Activated effector memory CD4-positive, alpha-beta T cell treated with Interleukin-2 at 50 U/mL for 16 hours (primary cell): Measurements from ENCODE around the gene MN1.

Experiments used
- DNase-seq: peaks from one replicate; pipeline ENCODE4 v3.0.0-alpha.2; 2020

The MN1 gene

DNA sequence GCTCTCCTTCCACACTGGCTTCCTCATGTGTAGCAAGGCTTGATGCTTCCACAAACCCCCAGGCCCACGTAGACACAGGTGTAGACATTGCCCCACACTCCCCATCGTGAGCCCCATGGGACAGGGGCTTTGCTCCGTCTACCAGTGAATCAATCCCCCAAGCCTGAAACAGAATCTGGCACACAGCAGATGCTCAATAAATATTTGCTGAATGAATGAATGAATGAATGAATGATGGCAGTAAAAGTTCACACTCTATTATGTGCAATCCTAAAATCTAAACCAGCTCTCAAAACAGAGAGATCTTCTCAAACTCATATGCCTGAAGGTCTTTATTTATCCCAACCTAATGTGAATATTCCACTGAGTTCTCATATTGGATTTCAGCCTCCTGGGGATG lies 69.9 kb downstream of the MN1 start:
- DNase-seq = no peak

DNA sequence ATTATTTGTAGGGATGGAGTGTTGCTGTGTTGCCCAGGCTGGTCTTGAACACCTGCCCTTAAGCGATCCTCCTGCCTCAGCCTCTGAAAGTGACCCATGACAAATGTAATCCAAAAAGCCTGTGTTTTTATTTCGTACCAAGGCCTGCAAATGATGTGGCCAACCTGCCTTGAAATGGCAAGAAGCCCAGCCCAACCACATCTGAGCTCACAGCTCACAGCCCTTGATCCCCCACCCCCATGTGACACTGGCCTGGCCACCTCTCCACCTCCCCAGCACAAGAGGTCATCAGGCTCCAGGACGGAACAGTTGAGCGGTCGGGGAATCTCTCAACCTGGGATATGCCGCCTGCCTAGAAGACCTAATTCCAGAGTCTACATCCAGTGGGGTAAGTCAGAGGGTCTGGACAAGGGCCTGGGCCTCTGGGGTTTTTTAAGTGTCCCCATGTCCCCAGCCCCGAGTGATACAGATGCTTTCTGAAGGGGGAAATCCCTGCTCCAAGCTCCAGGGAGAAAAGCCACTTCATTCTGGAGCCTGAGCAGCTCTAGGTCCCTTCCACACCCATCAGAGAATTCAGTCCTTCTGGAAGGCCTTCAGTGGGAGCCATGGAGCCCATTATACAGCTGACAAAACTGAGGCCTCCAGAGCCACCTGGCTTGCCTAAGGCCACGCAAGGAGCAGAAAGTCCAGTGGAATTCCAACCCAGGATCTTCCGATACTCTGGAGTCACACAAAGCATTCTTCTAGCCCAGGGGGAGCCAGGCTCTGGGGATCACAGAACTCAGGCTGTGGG lies 70.7 kb downstream of the MN1 start:
- DNase-seq = no peak

DNA sequence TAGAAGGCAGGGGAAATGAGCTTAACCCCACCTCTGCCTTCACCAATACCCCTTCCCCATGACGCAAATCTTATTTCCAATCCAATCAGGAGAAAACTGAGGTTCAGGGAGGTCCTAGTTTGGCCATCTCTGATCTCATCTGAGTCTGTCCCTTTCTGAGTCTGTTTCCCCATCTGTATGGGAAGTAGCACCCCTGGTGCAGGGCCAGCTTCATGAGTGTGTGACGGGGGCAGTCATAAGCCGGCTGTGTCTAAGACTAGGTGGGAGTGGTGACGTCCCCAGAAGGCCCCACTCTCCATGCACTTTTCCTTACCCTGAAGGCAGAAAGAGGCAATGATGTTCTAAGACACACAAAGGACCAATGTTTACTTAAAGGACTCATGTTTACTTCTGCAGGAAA lies 72.3 kb downstream of the MN1 start:
- DNase-seq = no peak

DNA sequence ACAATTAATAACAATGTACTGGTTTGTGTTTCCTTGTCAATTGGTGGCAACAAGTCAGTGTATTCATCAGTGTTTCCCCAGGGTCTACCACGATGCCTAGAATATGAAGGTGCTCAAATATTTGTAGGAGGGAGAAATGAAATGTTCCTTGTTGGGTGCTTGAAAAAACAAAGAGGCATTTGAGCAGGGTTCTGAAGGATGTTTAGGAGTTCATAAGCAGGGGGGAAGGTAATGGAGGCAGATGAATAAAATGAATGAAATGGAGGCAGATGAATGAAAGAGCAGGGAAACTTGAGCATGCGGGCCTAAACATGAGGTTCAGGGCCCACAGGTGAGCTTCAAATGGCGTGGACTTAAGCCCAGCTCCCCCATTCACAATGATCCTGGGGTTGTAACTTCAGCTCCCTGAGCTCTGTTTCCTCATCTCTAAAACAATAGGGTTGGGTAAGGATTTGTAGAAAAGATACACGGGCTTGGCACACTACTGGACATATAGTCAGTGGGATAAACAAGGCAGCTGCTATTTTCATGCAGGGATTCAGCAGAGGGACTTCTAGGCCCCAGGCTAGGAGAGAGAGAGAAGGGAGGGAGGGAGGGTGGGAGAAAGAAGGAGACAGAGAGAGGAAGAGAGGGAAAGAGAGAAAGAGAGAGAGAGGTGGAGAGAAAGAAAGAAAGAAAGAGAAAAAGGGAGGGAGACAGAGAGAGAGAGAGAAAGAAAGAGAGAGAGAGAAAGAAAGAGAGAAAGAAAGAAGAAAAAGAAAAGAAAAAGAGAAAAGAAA lies 73.7 kb downstream of the MN1 start:
- no peak for DNase-seq

DNA sequence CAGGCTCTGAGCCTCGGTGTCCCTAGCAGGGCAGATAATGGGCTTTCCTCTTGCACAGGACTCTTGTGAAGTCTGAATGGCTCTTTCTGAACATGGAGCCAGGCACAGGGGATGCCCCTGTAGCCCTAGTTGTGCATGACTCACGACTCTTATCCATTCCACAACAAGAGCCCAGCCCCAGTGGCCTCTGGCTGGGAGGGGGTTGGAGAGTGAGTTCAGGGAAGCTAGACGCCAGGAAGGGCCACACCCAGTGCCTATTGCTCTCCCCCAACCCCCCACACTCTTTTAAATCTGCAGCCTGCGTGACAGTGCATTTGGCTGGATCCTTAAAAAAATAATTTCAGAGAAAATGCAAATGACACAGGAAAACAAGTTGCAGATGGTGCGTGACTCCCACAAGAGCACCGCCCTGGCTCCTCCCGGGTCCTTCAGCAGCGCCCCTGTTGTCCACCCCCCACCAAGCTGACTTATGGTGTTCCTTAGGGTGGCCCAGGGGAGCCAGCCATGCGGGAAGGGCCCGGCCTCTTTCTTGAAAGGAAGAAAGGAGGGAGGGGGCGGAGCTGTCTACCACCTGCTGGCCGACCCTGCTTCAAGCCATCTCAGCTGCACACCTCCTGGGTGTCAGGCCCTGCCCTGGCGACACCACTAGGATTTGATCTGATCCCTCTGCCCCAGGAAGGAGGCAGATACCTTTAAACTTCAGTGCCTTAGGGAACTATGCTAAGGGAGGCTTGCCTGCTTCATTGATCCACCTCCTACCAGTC lies 74.7 kb downstream of the MN1 start:
- no peak for DNase-seq

DNA sequence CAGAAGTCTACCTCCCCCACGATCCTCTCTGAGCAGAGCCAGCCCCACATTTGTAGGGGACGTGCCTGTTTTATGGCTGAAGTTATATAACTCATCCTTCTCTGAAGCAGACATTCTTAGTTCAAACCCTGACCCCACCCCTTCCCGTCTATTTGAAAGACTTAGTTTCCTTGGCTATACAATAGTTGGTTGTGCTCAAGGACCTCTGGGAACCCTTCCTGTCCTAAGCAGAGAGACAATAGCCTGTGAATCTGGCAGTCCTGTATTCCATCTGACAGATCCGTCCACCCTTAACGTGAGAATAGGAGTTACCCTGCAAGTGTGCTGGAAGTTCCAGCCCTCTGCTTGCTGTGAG lies 75.2 kb downstream of the MN1 start:
- DNase-seq = no peak

DNA sequence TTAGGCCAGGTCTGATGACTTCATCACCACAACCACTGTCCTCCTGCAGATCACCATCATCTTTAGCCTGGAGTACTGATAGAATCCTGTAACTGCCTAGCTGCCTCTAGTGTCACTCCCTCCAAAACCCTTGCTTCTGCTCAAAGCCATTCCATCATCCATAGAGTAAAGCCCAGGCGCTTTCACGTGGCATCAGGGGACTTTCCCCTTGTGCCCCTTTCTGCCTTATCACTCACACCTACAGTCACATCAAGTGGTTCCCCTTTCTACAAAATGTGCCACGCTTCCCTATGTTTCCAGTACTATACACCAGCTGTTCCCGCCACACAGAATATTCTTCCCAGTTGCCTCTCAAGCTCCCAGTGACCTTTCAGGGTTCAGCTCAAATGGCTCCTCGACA lies 75.9 kb downstream of the MN1 start:
- DNase-seq = no peak

DNA sequence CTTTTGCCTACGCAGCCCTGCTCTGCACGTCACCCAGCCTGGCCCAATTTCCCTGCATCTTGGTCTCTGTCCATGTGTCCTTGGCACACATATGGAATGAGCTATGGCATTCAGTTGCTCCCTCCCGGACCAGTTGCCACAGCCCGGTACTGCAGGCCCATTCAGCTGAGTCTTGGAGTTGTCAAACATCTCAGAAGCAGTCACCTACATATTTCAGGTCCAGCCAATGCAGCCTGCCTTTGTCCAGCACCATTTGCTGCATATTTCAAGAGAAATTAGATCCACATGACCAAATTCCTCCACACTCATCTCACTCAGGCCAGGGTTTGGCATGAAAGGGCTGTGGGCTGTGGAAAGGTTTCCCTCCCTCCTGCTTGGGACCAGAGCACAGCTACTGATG lies 76.8 kb downstream of the MN1 start:
- DNase-seq = no peak

DNA sequence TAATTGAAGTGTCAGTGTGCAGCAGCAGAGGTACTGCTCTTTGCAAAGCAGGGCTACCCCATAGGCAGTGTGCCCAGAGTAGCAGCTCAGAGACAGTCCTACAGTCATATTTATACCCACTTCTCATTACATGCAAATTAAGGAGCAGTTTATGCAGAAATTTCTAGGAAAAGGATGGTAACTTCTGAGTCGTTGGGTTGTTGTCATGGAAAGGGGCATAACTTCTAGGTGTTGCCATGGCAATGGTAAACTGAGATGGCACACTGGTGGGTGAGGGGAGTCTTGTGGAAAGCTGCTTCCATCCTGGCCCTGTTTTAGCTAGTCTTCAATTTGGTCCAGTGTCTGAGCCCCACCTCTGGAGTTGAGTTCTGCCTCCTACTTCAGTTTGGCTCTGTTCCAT lies 77.4 kb downstream of the MN1 start:
- no peak for DNase-seq

DNA sequence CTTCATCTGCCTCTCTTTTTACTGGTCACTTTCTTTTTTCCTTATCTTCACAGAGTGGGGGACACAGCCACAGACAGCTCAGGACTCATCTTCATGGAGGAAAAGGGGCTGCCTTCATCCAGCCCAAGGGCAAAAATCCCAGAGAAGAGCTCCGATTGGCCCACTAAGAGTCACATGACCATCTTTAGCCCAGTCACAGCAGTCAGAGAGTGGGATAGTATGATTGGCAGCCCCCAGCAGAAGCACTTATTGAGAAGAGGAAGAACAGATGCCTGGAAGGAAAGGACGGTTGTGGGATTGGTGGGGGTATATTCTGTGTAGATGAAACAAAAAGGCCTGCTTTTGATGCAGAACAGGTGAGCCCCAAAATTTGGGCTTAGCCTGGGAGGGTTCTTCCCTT lies 77.8 kb downstream of the MN1 start:
- DNase-seq = no peak

DNA sequence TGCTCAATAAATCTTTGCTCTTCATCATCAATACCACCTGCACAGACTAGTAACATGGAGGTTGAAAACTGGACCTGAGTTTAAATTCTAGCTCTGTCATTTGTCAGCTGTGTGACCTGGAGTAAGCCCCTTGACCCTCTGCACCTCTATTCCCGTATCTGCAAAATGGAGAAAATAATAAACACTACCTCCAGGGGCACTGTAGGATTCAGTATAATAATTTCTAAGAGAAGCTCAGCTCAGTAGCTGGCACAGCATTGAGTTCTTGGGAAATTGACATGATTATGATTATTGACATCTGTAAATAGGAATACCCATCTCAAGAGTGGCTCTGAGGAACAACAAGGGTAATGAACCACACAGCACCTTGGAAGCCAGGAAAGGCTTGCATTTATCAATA lies 78.4 kb downstream of the MN1 start:
- DNase-seq = no peak

DNA sequence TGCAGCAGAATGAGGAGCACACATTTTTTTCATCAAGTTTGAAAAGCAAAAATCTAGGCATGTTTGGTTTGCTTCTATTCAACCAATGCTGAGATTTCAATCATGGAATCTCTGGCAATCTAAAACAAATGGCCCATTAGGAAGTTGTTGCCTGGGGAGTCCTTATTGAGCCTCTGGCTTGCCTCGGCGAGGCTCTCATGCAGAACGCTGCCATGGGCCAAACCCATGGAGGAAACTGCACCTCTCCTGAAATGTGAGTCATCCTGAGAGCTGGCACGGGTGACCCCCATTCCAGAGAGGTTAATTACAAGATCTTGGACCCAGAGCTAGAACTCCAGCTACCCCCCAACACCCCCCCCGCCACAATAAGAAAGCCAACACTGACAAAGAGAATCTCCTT lies 80.7 kb downstream of the MN1 start:
- no peak for DNase-seq

DNA sequence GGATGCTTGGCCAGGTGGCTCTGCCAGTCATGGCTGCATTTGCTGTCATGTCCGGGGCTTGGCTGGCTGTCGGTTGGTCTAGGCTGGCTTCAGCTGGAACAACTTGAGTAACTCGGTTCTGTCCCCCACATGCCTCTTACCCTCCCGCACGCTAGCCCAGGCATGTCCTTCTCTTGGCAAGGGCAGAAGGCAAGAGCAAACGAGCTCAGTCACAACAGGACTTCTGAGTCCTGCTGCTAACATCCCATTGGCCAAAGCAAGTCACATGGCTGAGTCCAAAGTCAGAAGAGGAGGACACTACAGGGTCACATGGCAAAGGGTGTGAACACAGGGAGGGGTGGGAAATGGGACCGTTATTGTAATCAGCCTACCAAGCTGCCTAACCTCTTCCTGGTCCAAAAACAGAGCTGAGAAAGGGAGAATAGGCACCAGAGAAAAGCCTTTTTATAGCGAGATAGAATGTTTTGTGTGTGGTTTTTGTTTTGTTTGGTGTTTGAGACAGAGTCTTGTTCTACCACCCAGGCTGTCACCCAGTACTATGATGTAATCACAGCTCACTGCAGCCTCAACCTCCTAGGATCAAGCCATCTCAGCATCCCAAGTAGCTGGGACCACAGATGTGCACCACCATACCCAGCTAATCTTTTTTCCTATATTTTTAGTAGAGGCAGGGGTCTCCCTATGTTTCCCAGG lies 81.9 kb downstream of the MN1 start:
- DNase-seq = no peak

DNA sequence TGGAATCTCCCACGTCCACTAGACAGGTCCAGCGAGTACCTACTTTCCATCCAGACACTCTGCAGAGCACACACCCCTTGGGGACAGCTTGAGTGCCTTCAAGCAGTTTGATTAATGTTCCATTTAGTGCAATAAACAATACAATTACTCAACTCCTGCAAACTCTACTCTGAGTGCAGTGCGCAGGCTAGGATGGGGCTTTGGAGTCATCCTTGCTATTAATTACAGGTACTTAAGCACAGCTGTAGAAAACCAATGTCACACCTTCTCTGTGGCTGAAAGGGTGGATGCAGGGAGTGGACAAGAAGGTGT lies 82.6 kb downstream of the MN1 start:
- DNase-seq = no peak

DNA sequence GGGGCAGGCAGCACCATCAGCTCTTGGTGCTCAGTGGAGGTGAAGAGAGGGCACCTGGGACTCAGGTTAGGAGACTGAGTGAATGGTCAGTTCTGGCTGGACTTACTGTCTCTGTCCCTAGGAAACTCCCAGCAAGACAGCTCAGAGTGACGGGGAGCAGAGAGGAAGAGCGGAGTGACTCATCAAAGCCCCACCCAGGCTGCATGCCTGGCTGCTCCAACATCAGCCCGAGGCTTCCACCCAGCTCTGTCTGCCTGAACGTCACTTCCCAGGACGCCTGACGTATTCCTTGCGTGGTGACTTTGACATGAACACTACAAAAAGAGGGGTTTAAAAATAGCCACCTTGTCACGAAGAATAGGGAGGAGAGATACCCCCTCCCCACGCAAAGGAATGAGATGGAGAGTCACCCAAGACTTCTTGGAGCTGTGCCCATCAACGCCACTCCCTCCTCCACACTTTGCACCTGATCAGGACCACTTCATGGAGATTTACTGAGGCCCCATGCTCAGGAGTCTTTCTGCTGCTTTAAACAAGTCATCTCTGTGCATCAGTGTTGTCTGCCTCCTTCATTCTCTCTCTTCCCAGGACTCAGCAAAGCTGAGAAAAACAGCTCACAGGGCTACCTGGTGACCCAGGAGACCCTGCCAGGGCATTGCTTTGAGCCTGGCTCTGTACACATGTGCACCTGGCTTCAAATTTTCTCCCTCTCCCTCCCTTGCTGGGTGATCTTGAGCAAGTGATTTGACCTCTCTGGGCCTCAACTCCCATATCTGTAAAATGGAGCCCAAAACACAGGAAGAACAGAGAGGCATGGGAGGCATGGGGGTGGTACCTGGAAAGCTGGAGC lies 83.1 kb downstream of the MN1 start:
- DNase-seq = no peak

DNA sequence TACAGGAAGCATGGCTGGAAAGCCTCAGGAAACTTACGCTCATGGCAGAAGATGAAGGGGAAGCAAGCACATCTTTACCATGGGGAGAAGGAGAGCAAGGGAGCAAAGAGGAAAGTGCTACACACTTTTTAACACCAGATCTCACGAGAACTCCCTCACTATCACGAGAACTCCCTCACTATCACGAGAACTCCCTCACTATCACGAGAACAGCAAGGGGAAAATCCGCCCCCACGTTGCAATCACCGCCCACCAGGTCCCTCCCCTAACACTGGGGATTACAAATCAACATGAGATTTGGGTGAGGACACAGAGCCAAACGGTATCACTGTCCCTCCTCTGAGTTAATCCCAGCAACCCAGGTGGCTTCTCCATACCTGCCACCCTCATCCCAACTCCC lies 84.5 kb downstream of the MN1 start:
- DNase-seq = no peak

DNA sequence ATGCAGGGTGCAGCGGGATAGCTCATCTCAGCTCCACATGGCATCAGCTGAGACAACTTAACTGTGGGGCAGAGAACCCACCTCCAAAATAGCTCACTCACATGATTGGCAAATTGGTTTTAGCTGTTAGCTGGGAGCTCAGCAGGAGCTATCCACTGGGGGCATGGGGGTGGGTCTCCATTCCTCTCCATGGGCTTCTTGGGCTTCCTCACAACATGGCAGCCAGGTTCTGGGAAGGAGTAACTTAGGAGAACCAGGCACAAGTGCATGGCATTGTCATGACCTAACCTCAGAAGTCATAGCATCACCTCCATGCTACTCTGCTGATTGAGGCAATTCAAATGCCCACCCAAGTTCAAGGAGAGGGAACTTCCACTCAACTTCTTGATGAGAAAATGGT lies 85.5 kb downstream of the MN1 start:
- no peak for DNase-seq

DNA sequence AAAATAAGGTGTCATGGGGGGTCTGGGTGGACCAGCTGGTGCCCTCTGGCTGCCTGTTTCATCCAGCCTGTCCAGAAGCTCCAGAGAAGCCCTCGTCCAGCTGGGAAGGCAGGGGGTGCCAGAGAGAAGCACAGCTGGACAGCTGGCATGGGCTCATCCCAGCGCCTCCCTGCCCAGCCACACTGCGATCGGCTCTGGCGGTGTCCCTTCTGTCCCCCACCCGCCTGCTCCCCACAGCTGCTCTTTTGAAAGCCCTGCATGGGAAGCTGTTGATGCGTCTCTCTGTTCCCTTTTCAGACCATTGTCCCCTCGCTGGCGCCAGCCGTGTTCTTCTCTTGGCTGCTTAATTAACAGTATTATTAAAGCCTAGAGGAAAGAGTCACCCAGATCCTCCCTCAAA lies 86.5 kb downstream of the MN1 start:
- DNase-seq = no peak

DNA sequence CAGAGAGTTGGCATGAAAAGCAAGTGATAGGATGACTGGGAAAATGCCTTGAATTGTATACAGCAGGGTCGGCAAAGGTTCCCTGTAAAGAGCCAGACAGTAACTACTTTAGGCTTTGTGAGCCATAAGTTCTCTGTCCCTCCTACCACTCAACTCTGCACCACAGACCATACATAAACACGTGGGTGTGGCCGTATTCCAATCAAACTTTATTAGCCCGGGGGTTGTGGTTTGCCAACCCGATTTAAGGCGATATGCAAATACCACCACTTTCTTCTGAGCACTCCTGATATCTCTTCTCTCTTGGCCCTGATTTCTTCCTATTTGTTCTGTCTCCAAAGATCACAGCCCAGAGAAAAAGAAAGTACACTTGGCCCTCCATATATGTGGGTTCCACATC lies 87.5 kb downstream of the MN1 start:
- DNase-seq = no peak

DNA sequence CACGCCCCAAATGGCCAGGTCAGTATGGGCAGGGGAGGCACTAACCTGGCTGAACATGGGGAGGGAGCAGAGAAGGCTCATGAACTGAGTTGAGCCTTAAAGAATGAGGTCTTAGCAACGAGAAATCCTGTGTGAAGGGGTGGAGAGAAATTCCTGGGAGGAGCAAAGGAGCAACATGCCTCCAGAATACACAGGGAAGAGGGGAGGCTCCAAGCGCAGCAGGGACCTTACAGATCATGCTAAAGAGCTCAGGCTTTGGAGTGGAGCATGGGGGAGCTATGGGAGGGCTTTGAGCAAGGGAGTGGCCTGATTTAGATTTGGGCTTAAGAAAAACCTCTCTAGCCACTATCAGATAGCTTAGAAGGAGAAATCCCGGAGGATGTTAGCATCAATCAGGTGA lies 88.1 kb downstream of the MN1 start:
- DNase-seq = no peak

DNA sequence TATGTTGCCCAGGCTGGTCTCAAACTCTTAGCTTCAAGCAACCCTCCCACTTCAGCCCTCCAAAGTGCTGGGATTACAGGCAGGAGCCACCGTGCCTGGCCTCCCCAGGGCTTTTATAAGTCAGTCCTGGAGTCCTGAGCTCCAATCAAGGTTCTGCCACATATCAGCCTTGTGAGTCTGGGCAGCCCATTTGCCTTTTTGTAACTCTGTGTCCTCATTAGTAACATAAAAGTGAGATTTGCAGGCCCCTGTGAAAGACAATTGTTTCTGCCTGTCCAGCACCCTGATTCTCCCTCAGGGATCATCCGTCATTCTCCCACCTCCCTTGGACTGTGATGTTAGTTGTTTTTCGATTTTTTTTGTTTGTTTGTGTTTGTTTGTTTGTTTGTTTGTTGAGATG lies 89.8 kb downstream of the MN1 start:
- DNase-seq = no peak

DNA sequence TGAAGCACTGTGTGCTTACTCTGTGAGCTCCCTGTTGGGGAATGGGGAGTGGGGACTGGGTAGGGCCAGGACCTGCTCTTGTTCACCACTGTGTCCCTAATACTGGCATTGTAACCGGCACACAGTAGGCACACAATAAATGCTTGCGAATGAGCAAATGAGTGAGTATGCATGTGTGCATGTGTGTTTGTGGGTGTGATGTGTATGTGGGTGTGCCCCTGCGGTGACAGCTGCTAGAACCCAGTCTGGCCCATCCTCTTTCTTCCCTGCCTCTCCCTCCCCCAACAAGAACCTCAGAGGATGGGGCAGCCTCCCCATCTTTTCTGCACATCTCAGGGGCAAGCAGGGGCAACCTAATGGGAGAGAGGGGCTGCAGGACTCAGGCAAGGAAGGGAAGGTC lies 90.5 kb downstream of the MN1 start:
- no peak for DNase-seq
